Measurements from ENCODE around the gene TELO2.
"Not testable (repeated sequence)": the region's sequence is repeated elsewhere in the genome, so short reads cannot be mapped to it uniquely, and the experiment has no call there.

The TELO2 gene

GRCh38 chr16:1458336-1458976, 34.7 kb upstream of the TELO2 start:
- no peak for DNase-seq

GRCh38 chr16:1458977-1459341, 34.2 kb upstream of the TELO2 start:
- DNase-seq: no peak

- DNase-seq: no peak
Observed at GRCh38 chr16:1459967-1460366, 33.2 kb upstream of the TELO2 start.

GRCh38 chr16:1460602-1461138, 32.5 kb upstream of the TELO2 start:
- DNase-seq: no peak

- no peak for DNase-seq
Observed at GRCh38 chr16:1461146-1461545, 32.0 kb upstream of the TELO2 start.

GRCh38 chr16:1464196-1464893, 28.8 kb upstream of the TELO2 start:
- no peak for DNase-seq

- DNase-seq: no peak
Observed at GRCh38 chr16:1464894-1465566, 28.1 kb upstream of the TELO2 start.

DNA sequence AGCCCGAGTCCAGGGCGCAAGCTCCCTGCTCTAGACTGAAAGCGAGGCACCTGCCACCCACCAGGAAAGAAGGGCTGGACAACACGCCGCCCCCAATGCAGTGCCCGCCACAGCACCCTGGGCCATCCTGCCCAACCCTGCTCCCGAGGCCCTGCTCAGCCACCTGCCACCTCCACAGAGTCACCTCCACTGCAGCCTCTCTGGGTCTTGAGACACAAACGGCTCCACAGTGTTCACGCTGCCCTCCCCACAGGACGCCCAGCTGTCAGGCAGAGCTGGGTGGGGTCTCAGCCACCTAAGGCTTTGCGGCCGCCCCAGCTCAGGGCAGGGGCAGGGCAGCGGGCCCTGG, 27.6 kb upstream of the TELO2 start:
- no peak for DNase-seq

DNA sequence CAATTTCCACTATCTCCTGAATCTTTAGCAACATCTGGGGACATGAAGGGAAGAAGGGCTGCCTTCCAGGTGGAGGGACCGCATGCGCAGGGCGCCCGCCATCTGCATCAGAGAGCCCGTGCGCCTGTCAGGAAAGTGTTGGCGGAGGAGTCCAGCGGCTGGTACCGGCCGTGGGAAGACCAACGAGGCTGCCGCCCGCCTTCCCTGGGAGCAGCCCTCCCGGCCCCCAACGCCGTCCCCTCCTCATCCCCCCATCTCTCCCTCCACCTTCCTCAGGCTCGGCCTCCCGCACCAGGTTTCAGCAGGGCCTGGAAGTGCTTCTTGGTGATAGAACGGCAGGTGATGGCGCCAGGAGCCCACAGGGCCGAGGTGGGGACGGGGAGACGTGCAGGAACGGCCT, 27.1 kb upstream of the TELO2 start:
- DNase-seq: no peak

GRCh38 chr16:1466968-1467521, 26.1 kb upstream of the TELO2 start:
- no peak for DNase-seq

DNA sequence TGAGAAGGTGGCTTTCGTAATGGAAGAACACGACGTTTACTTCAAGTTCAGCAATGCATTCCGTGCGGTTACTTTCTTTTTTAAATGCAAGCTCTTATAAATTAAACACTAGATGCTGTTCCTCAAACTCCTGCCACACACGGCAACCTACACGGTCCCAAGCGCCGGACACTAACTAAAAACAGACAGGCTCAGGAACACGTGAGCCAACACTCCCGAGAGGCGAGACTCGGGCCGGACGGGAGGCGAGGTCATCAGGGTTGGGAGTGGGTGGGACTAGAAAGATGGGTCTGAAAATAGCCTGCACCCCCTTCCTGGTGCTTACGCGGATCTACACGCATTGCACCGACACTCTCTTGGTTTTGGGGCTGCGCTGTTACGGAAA, 24.7 kb upstream of the TELO2 start:
- DNase-seq: no peak

DNA sequence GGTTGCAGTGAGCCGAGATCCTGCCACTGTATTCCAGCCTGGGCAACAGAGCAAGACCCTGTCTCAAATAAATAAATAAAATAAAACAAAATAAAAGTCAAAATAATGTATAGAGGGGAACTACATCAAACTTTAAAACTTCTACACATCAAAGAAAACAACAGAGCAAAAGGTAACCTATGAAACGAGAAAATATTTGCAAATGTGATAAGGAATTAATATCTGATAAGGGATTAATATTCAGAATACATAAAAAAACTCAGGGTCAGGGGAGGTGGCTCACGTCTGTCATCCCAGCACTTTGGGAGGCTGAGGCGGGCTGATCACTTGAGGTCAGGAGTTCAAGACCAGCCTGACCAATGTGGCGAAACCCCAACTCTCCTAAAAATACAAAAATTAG, 24.0 kb upstream of the TELO2 start:
- not testable (repeated sequence) for DNase-seq

GRCh38 chr16:1469693-1470201, 23.4 kb upstream of the TELO2 start:
- peak; percentile 89 for DNase-seq

DNA sequence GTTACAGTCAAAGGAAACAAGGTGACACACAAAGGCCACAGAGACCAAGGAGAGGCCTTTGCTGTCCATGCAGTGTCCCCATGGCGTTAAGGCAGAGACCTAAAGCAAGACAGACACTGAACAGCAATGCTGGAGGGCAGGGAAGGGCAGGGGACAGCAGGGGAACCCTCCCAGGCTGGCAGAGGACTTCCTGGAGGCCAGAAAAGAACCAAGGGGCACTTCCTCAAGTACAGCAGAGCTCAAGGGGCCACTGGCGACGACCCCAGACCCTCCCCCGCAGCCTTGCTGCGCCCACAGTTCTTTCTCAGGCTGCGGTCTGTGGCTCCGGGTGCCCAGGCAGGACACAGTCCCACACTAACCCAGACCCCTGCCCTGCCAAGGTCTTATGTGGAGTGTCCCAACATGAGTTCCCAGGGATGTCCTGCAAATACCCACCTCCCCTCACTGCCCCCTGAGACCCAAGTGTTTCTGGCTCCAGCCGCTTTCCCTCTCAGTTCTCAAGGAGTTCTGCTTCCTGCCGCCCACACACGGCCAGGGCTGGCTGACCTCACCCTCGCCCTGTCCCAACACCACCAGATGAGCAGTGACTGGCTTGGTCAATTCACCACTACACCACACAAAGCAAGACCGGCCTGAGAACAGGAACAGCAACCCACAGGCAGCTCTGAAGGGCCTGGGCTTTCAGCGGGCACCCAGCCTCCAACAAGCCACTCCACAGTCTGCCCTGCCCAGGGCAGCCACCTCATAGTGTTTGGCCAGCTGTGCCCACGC, 22.5 kb upstream of the TELO2 start:
- peak; percentile 47 for DNase-seq

- peak; percentile 59 for DNase-seq
Observed at GRCh38 chr16:1471569-1472194, 21.5 kb upstream of the TELO2 start.

GRCh38 chr16:1472974-1473373, 20.2 kb upstream of the TELO2 start:
- DNase-seq: no peak

- DNase-seq: no peak
Observed at GRCh38 chr16:1474082-1474795, 18.9 kb upstream of the TELO2 start.

DNA sequence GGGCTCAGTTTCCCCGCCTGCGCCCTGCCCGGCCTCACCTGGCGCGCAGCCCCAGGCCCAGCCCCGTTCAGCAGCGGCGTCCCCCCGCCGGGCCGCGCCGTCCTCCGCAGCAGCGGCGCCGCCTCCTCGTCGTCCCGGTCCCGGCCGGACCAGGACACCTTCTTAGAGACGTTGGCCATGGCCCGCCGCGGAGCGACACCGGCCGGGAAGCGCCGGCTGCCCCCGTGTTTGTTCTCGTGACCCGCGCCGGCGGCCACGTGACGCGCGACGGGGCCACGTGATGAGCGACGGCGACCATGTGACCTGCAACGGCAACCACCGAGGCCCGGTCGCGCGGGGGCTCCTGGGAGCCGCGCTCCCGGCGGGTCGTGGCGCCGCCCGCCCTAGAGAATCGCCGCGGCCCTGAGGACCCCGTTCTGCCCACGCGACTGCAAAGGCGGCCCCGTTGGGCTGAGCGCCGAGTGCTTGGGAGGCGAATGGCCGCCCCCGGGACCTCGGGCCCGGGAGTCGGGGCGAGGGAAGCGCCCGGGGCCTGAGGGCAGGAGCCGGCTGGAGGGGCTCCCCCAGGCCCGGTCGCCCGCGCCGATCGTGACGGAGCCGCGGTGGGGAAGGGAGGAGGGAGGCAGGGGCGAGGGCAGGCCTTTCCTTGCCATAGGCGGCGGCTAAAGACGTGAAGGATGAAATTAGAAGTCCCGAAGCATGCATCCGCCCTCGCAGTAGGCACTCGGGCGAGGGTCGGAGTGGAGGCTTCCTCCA, 18.2 kb upstream of the TELO2 start, which contains the start of gene CLCN7:
CLCN7 (minus strand) TSS at position 233 of the 756 bp plus-strand sequence; CDS start at position 179, 54 bp downstream.
- peak; percentile 50 for DNase-seq

DNA sequence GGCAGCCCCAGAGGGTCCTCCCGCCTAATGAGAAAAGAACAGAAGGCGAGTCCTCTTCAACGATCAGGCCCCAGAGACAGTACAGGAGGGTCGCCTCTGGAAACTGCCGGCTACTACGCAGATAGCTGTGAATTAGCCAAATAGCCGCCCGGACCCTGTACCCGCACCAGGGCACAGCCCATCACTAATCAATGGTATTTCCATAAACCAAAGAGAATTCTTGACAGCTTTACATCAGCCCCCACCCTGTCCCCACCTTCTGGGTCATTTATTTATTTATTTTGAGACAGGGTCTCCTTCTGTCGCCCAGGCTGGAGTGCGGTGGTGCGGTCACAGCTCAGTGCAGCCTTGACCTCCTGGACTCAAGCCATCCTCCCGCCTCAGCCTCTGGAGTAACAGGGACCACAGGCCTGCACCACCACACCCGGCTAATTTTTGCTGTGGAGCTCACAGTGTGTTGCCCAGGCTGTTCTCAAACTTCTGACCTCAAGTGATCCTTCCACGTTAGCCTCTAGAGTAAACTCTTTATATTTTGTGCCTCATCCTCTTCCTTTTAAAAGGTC, 17.5 kb upstream of the TELO2 start:
- DNase-seq: no peak

DNA sequence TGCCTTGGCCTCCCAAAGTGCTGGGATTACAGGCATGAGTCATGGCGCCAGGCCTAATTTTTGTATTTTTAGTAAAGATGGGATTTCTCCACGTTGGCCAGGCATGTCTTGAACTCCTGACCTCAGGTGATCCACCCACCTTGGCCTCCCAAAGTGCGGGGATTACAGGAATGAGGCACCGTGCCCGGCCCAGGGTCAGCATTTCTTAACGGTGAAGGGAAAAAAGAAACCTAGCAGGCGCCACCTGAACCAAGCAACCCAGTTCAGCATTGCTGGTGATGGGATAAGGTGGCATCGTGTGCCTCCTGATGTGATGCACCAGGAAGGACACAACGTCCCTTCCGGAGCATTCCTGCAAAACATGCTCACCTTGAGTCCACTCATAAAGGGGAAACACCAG, 16.1 kb upstream of the TELO2 start:
- no peak for DNase-seq
